Neural progenitor cell (in vitro differentiated cells): ENCODE measurements around the gene SIPA1L3.

Experiments used
- CTCF ChIP-seq: fragments of 200-600 bp; sonication (generic); IDR thresholded peaks from 2 replicates; pipeline ENCODE4 v1.5.1; 2017; ENCODE audit warnings: antibody characterized with exemption, mild to moderate bottlenecking
- EZH2 ChIP-seq: fragments of 200-600 bp; sonication (generic); IDR thresholded peaks from 2 replicates; pipeline ENCODE4 v1.6.1; 2017; ENCODE audit warnings: antibody characterized with exemption, mild to moderate bottlenecking, moderate library complexity
- EZH2phosphoT487 ChIP-seq: fragments of 200-600 bp; sonication (generic); IDR thresholded peaks from 2 replicates; pipeline ENCODE4 v1.6.1; 2017; ENCODE audit warnings: antibody characterized with exemption

GRCh38 chr19:37953918-37954303 is 46.9 kb downstream of the SIPA1L3 start:
- no peak for TF ChIP-seq CTCF
- TF ChIP-seq EZH2 = no peak
- TF ChIP-seq EZH2phosphoT487 = no peak
